HepG2 (cell line): ENCODE results near the gene FAM24B. TPM values are rescaled to one million over a fixed set of nuclear protein-coding genes. Genes with fewer than 3 reads are reported as not detected.

Experiments used
- ATAC-seq: fragments of 200-7000 bp; cut with Tn5 transposase; 3 replicates; pipeline ENCODE4 v1.9.1; 2020; ENCODE audit warnings: mild to moderate bottlenecking, moderate library complexity
- BruUV-seq: library from RNA; stranded (reverse); fragments of 400-500 nt; replicated peaks from 2 replicates; lab custom pipeline; 2021; lab: Mats Ljungman, UMichigan
- CTCF ChIA-PET: fragments of 300-600 bp; formaldehyde crosslinking; extraction: SDS; loops from one replicate; lab custom pipeline; 2021; ENCODE audit warnings: low total read pairs, inconsistent platforms, low intra/inter-chr PET ratio; lab: Yijun Ruan, JAX
- POLR2A ChIA-PET: fragments of 350-600 bp; sonication (Branson Sonifier 250); formaldehyde crosslinking; loops from one replicate; lab custom pipeline; 2020; ENCODE audit warnings: antibody characterized with exemption, inconsistent platforms; lab: Yijun Ruan, JAX
- DNase-seq: peaks from one replicate; pipeline ENCODE4 v3.0.0-alpha.2; 2015; ENCODE audit warnings: low spot score
- FAIRE-seq: peaks from 3 replicates; lab custom pipeline; 2011; peaks lifted over from hg19 to GRCh38; lab: Jason Lieb, UNC
- H2AFZ ChIP-seq: one replicate; pipeline ENCODE4 v1.6.1; 2011; ENCODE audit warnings: low read length, inconsistent platforms
- H3K27ac ChIP-seq: fragments of 300-600 bp; 3 replicates; pipeline ENCODE4 v1.8.0; 2011; ENCODE audit warnings: mixed run types, mild to moderate bottlenecking, mixed read lengths, low read length, inconsistent platforms; ENCODE audit not compliant: insufficient read depth; ENCODE audit errors: extremely low read length
- H3K27me3 ChIP-seq, 2 experiments: fragments of 200-600 bp in 1 of 2; 2 replicates in 1 of 2; 3 replicates in 1 of 2; pipeline versions ENCODE4 v1.6.0 to v1.8.0; 2011; ENCODE audit warnings: low read length in 2 of 2, mild to moderate bottlenecking in 2 of 2, moderate library complexity in 2 of 2, inconsistent platforms in 1 of 2; ENCODE audit not compliant: insufficient read depth in 2 of 2, control insufficient read depth in 1 of 2
- H3K36me3 ChIP-seq, 2 experiments: fragments of 200-600 bp in 1 of 2; replicated peaks in 1 of 2; 2 replicates in 1 of 2; 3 replicates in 1 of 2; pipeline versions ENCODE4 v1.5.1 to v1.8.0; 2011; ENCODE audit warnings: low read length in 2 of 2, inconsistent platforms in 1 of 2; ENCODE audit not compliant: insufficient read depth in 2 of 2, control insufficient read depth in 1 of 2
- H3K4me1 ChIP-seq: 2 replicates; pipeline ENCODE4 v1.5.1; 2012; ENCODE audit warnings: low read length, inconsistent platforms; ENCODE audit not compliant: insufficient read depth
- H3K4me2 ChIP-seq: 2 replicates; pipeline ENCODE4 v1.6.0; 2011; ENCODE audit warnings: low read depth, low read length, inconsistent platforms
- H3K4me3 ChIP-seq, 3 experiments: fragments of 200-600 bp in 1 of 3; sonication (generic), shearing (Covaris generic) in 1 of 3; replicated peaks in 1 of 3; 2 replicates each; pipeline ENCODE4 v1.5.1; 2011 to 2016; ENCODE audit warnings: low read length in 3 of 3, inconsistent platforms in 2 of 3, low read depth in 2 of 3, mild to moderate bottlenecking in 2 of 3, control low read depth in 1 of 3, mixed read lengths in 1 of 3; ENCODE audit not compliant: insufficient read depth in 1 of 3
- H3K79me2 ChIP-seq: one replicate; pipeline ENCODE4 v1.6.1; 2011; ENCODE audit warnings: low read length, inconsistent platforms; ENCODE audit not compliant: insufficient read depth
- H3K9ac ChIP-seq: 2 replicates; pipeline ENCODE4 v1.6.0; 2011; ENCODE audit warnings: mild to moderate bottlenecking, low read depth, low read length, inconsistent platforms; ENCODE audit not compliant: insufficient read depth
- H3K9me3 ChIP-seq: 2 replicates; pipeline ENCODE4 v1.5.1; 2012; ENCODE audit warnings: mild to moderate bottlenecking, low read length
- H4K20me1 ChIP-seq: 2 replicates; pipeline ENCODE4 v1.6.0; 2011; ENCODE audit warnings: inconsistent platforms, mild to moderate bottlenecking, low read length, moderate library complexity; ENCODE audit not compliant: insufficient read depth
- ELF4 ChIP-seq: sonication (generic); formaldehyde crosslinking; IDR thresholded peaks from 2 replicates; pipeline ENCODE4 v1.5.0; 2020; ENCODE audit warnings: missing genetic modification reagents, mild to moderate bottlenecking, moderate library complexity, borderline replicate concordance
- FOSL2 ChIP-seq: sonication (generic); formaldehyde crosslinking; IDR thresholded peaks from 2 replicates; pipeline ENCODE4 v1.4.0; 2020; ENCODE audit warnings: missing genetic modification reagents
- HNRNPH1 ChIP-seq: fragments of 200-400 bp; formaldehyde crosslinking; optimal IDR thresholded peaks from 2 replicates; pipeline ENCODE3; 2017; ENCODE audit warnings: mild to moderate bottlenecking, low read depth, low read length
- HNRNPUL1 ChIP-seq: fragments of 200-400 bp; formaldehyde crosslinking; IDR thresholded peaks from 2 replicates; pipeline ENCODE4 v1.6.1; 2017; ENCODE audit warnings: low read depth, mild to moderate bottlenecking, low read length, moderate library complexity
- HOXA9 ChIP-seq: sonication (generic); formaldehyde crosslinking; IDR thresholded peaks from 2 replicates; pipeline ENCODE4 v1.8.1; 2022; ENCODE audit warnings: missing genetic modification reagents, mild to moderate bottlenecking, moderate library complexity, borderline replicate concordance
- MIXL1 ChIP-seq: IDR thresholded peaks from 2 replicates; pipeline ENCODE4 v1.6.1; 2016
- PRPF4 ChIP-seq: fragments of 200-400 bp; formaldehyde crosslinking; IDR thresholded peaks from 2 replicates; pipeline ENCODE4 v1.6.1; 2016; ENCODE audit warnings: low read length, low read depth; ENCODE audit not compliant: poor library complexity, severe bottlenecking
- SMAD9 ChIP-seq: sonication (generic); formaldehyde crosslinking; IDR thresholded peaks from 2 replicates; pipeline ENCODE4 v1.5.1; 2020; ENCODE audit warnings: mild to moderate bottlenecking, missing genetic modification reagents
- ZBTB20 ChIP-seq: sonication (generic); formaldehyde crosslinking; IDR thresholded peaks from 2 replicates; pipeline ENCODE4 v1.8.1; 2023; ENCODE audit warnings: missing genetic modification reagents, low read depth, mild to moderate bottlenecking, borderline replicate concordance
- ZFP1 ChIP-seq: IDR thresholded peaks from 2 replicates; pipeline ENCODE4 v1.6.1; 2016
- ZNF329 ChIP-seq: sonication (generic); formaldehyde crosslinking; IDR thresholded peaks from 2 replicates; pipeline ENCODE4 v1.9.0; 2021; ENCODE audit warnings: low read depth, mild to moderate bottlenecking, missing genetic modification reagents
- WGBS: methylation state at CpG from one replicate; pipeline ENCODE4 v1.1.6; 2017; ENCODE audit warnings: low lambda C conversion rate; 5-methylcytosine and 5-hydroxymethylcytosine counted together
- in situ Hi-C: cut with HindIII; loops from 2 replicates; pipeline ENCODE4 v1.10.0; 2017; ENCODE audit warnings: low pct_unique_long_range_greater_than_20kb; ENCODE audit not compliant: extremely low pct_ligation_motif_present
- intact Hi-C: fragments of 100-400 bp; cut with micrococcal nuclease; formaldehyde crosslinking; loops from one replicate; pipeline ENCODE4 v1.10.0; 2022; ENCODE audit not compliant: unreplicated experiment
- polyA plus RNA-seq, 8 experiments: library from polyadenylated mRNA; depleted of rRNA in 3 of 8; stranded (reverse) in 7 of 8; unstranded in 1 of 8; fragments of >200 nt; fragmentation: Illumina TruSeq in 4 of 8; extraction: Trizol in 4 of 8; gene quantifications; 2 replicates each; pipeline versions ENCODE4 v1.2.1 to v1.2.3, GENCODE V29; 2011 to 2016; ENCODE audit warnings: low read depth in 4 of 8, missing spikeins in 1 of 8, mixed read lengths in 1 of 8; ENCODE audit not compliant: insufficient read depth in 1 of 8
- total RNA-seq, 5 experiments: library from RNA; depleted of rRNA; stranded (reverse); fragments of >200 nt; fragmentation: Illumina TruSeq; extraction: Trizol; gene quantifications; 2 replicates each; pipeline ENCODE4 v1.2.3, GENCODE V29; 2016; ENCODE audit warnings: low read depth in 1 of 5
- TF ChIP-seq, protein P1 (sequence below): sonication (generic); formaldehyde crosslinking; IDR thresholded peaks from 2 replicates; pipeline ENCODE4 v1.4.0; 2020; ENCODE audit warnings: missing genetic modification reagents
- TF ChIP-seq, protein P2 (sequence below): sonication (generic); formaldehyde crosslinking; IDR thresholded peaks from 2 replicates; pipeline ENCODE4 v1.4.0; 2020; ENCODE audit warnings: missing genetic modification reagents, borderline replicate concordance
- TF ChIP-seq, protein P3 (sequence below): fragments of 450-650 bp; IDR thresholded peaks from 2 replicates; pipeline ENCODE4 v1.6.1; 2017

The FAM24B gene
- total and polyA plus RNA-seq, 2 of the 13 experiments (the other 11 are each of a cell fraction or from before 2014, with no cell fraction given), result 1.9 to 3.0 TPM

DNA sequence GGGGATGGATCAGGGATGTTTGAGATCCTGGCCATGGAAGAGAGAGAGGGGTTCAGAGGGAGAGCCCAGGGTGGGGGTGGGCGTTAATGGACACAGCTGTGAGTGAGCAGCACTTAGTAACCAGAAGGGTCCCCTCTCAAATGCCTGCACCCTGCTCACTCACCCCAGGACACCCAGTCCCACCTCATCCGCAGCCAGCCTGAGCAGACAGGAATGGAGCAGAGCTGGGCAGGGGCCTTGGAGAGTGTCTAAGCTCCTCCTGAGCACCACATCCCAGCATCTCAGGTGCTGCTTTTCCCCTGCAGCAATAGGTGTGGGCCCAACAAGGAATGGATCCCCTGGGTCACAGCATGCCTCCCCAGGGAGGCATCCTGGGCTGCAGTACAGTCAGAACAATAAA is 36.3 kb upstream of the FAM24B start:
- Histone ChIP-seq H4K20me1 (no peaks in the 10 kb centered on the region; the same call in 1 of the 2 replicates), H3K4me1 (no peaks in the 10 kb centered on the region), H3K4me3 (no peak overlapping the region), H3K79me2 (no peaks in the 10 kb centered on the region), H3K27me3 (0 out of 5 replicates have a peak, but pooled peaks cover 1 to 3% of the 10 kb centered on the region in 2 experiments), H3K36me3 (no peaks in the 10 kb centered on the region), H3K4me2 (no peak overlapping the region), H3K9ac (no peak overlapping the region), H2AFZ (no peak overlapping the region), H3K9me3 (no peaks in the 10 kb centered on the region), H3K27ac (no peak overlapping the region)
- FAIRE-seq, result no peak
- DNase-seq, result no peak
- ChIA-PET POLR2A (no interaction called here), CTCF (no interaction called here)
- in situ Hi-C loops, result no loop called here
- TF ChIP-seq SMAD9 (no peak), ZBTB20 (CRISPR knock-in tag) (no peak), ELF4 (no peak), MIXL1 (CRISPR knock-in tag) (no peak), HNRNPH1 (no peak), HNRNPUL1 (no peak), ZFP1 (CRISPR knock-in tag) (no peak), PRPF4 (no peak), HOXA9 (CRISPR knock-in tag) (no peak), ZNF329 (no peak), FOSL2 (CRISPR knock-in tag) (no peak)
- TF ChIP-seq, protein P1, sequence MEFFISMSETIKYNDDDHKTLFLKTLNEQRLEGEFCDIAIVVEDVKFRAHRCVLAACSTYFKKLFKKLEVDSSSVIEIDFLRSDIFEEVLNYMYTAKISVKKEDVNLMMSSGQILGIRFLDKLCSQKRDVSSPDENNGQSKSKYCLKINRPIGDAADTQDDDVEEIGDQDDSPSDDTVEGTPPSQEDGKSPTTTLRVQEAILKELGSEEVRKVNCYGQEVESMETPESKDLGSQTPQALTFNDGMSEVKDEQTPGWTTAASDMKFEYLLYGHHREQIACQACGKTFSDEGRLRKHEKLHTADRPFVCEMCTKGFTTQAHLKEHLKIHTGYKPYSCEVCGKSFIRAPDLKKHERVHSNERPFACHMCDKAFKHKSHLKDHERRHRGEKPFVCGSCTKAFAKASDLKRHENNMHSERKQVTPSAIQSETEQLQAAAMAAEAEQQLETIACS (CRISPR knock-in tag), result no peak
- TF ChIP-seq, protein P2, sequence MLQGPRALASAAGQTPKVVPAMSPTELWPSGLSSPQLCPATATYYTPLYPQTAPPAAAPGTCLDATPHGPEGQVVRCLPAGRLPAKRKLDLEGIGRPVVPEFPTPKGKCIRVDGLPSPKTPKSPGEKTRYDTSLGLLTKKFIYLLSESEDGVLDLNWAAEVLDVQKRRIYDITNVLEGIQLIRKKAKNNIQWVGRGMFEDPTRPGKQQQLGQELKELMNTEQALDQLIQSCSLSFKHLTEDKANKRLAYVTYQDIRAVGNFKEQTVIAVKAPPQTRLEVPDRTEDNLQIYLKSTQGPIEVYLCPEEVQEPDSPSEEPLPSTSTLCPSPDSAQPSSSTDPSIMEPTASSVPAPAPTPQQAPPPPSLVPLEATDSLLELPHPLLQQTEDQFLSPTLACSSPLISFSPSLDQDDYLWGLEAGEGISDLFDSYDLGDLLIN, result no peak
- TF ChIP-seq, protein P3, sequence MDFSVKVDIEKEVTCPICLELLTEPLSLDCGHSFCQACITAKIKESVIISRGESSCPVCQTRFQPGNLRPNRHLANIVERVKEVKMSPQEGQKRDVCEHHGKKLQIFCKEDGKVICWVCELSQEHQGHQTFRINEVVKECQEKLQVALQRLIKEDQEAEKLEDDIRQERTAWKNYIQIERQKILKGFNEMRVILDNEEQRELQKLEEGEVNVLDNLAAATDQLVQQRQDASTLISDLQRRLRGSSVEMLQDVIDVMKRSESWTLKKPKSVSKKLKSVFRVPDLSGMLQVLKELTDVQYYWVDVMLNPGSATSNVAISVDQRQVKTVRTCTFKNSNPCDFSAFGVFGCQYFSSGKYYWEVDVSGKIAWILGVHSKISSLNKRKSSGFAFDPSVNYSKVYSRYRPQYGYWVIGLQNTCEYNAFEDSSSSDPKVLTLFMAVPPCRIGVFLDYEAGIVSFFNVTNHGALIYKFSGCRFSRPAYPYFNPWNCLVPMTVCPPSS, result no peak
- intact Hi-C loops, result no loop called here
- no peak for ATAC-seq
- no CpG with 5 or more reads among the region's 2 CpGs for WGBS
- no TSS peak for BruUV-seq
